HK-2 (cell line): ENCODE data around the gene PPFIA2.

Source experiments
- DNase-seq: peaks from one replicate; pipeline ENCODE4 v3.0.0-alpha.2; 2018; ENCODE audit not compliant: unreplicated experiment

Gene PPFIA2

GRCh38 chr12:81354327-81354932 lies 404.7 kb downstream of the PPFIA2 start:
- DNase-seq = no peak

GRCh38 chr12:81350309-81350708 lies 408.8 kb downstream of the PPFIA2 start:
- no peak for DNase-seq

- no peak for DNase-seq
Observed at GRCh38 chr12:81347404-81347803, 411.7 kb downstream of the PPFIA2 start.

- no peak for DNase-seq
Observed at GRCh38 chr12:81340910-81341309, 418.2 kb downstream of the PPFIA2 start.

- no peak for DNase-seq
Observed at GRCh38 chr12:81339071-81339470, 420.1 kb downstream of the PPFIA2 start.

- no peak for DNase-seq
Observed at GRCh38 chr12:81337886-81338285, 421.3 kb downstream of the PPFIA2 start.

- no peak for DNase-seq
Observed at GRCh38 chr12:81333812-81334211, 425.3 kb downstream of the PPFIA2 start.

GRCh38 chr12:81332054-81332453 lies 427.1 kb downstream of the PPFIA2 start:
- DNase-seq = no peak

GRCh38 chr12:81330480-81330879 lies 428.7 kb downstream of the PPFIA2 start:
- no peak for DNase-seq

- DNase-seq = peak; percentile 17
Observed at GRCh38 chr12:81329085-81329484, 430.1 kb downstream of the PPFIA2 start.

- DNase-seq = no peak
Observed at GRCh38 chr12:81327425-81327824, 431.7 kb downstream of the PPFIA2 start.

GRCh38 chr12:81325086-81325485 lies 434.1 kb downstream of the PPFIA2 start:
- no peak for DNase-seq

GRCh38 chr12:81314903-81315531 lies 444.1 kb downstream of the PPFIA2 start:
- DNase-seq = no peak

GRCh38 chr12:81303935-81304334 lies 455.2 kb downstream of the PPFIA2 start:
- DNase-seq = no peak

GRCh38 chr12:81300454-81300853 lies 458.7 kb downstream of the PPFIA2 start:
- no peak for DNase-seq

- DNase-seq = no peak
Observed at GRCh38 chr12:81297601-81298000, 461.5 kb downstream of the PPFIA2 start.

- peak; percentile 59 for DNase-seq
Observed at GRCh38 chr12:81296556-81297305, 462.4 kb downstream of the PPFIA2 start.

- DNase-seq = no peak
Observed at GRCh38 chr12:81295251-81295650, 463.9 kb downstream of the PPFIA2 start.

- DNase-seq = no peak
Observed at GRCh38 chr12:81294325-81295190, 464.6 kb downstream of the PPFIA2 start.

- no peak for DNase-seq
Observed at GRCh38 chr12:81288651-81289050, 470.5 kb downstream of the PPFIA2 start.

- DNase-seq = no peak
Observed at GRCh38 chr12:81284137-81284536, 475.0 kb downstream of the PPFIA2 start.
